GM10266 (cell line): ENCODE measurements around the gene SPOCK1.

Source experiments
- DNase-seq: peaks from one replicate; pipeline ENCODE4 v3.0.0; 2012; ENCODE audit errors: extremely low spot score
- TF ChIP-seq, protein P1 (sequence below): IDR thresholded peaks from 2 replicates; pipeline ENCODE4 v1.5.1; 2012; ENCODE audit warnings: mild to moderate bottlenecking, low read depth; ENCODE audit not compliant: control insufficient read depth, insufficient read depth; ENCODE audit errors: missing control alignments

SPOCK1 gene

DNA sequence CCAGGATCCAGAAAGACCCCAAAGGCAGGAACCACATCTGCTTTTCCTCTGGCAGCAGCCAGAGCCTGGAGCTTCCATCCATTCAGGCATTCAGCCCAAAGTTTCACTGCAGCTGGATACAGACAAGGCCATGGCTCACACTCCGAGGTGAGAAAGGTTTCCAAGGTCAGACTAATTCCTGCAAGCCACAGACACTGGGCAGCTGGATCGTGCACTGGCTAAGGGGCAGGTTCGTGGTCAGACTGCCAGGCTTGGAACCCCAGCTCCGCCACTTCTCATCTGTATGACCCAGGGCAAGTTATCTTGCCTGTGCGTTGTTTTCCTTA, 36.9 kb downstream of the SPOCK1 start:
- TF ChIP-seq, protein P1, sequence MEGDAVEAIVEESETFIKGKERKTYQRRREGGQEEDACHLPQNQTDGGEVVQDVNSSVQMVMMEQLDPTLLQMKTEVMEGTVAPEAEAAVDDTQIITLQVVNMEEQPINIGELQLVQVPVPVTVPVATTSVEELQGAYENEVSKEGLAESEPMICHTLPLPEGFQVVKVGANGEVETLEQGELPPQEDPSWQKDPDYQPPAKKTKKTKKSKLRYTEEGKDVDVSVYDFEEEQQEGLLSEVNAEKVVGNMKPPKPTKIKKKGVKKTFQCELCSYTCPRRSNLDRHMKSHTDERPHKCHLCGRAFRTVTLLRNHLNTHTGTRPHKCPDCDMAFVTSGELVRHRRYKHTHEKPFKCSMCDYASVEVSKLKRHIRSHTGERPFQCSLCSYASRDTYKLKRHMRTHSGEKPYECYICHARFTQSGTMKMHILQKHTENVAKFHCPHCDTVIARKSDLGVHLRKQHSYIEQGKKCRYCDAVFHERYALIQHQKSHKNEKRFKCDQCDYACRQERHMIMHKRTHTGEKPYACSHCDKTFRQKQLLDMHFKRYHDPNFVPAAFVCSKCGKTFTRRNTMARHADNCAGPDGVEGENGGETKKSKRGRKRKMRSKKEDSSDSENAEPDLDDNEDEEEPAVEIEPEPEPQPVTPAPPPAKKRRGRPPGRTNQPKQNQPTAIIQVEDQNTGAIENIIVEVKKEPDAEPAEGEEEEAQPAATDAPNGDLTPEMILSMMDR: no peak

DNA sequence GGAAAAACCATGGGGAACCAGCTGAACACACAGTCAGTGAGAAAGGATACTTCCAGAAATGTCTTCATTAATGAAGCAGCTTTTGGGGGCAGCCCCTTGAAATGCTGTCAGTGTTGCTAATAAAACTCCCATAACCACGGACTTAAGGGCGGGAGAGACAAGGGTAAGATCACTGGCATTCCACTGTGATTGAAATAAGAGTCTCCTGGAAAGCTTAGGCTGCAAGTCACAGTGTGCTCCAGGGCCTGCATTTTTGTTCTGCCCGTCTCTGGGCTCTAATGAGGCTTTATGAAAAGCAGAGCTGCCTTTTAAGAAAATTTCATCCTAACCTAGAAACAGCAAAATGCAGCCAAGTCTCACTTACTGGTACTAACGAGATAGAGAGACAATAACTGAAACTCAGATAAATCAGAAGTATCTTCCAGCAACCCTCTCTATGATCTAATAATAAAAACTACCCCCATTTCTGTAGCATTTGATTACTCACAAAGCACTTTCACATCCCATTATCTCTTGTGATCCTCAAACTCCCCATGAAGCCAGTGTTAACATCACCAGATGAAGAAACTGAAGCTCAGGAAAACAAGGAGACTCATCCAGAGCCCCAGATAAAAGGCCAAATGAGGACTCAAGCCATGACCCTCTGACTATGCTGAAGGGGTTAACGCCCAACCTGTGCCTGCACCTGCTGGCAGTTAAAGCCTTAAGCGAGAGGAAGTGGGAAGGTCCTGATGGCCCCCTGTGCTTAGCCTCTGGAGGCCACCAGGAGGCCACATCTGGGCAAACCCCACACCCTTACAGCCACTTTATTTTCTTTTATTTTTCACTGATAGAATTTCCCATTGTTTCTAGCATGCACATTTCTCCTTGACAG, 37.5 kb downstream of the SPOCK1 start:
- DNase-seq: no peak
- TF ChIP-seq, protein P1: no peak

More for the DNA sequence above, 36.9 kb downstream of the SPOCK1 start:
- DNase-seq: no peak

DNA sequence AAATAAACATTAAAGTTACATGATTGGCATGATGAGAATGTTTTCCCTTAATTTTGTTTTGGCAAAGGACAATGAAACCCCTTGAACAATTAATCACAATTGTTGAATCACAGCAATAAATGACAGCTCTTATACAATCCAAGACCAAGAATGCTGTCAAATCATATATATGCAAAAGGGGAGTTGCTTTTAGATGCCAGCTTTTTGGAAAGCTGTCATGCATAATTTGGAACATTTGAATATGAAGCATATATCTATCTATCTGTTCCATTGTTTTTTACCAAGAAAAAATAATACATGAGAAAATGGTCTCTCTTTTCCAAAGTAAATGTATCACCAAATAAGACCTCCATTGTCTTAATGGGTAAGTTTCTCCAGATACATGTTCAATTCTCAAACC, 44.5 kb downstream of the SPOCK1 start:
- TF ChIP-seq, protein P1: no peak

DNA sequence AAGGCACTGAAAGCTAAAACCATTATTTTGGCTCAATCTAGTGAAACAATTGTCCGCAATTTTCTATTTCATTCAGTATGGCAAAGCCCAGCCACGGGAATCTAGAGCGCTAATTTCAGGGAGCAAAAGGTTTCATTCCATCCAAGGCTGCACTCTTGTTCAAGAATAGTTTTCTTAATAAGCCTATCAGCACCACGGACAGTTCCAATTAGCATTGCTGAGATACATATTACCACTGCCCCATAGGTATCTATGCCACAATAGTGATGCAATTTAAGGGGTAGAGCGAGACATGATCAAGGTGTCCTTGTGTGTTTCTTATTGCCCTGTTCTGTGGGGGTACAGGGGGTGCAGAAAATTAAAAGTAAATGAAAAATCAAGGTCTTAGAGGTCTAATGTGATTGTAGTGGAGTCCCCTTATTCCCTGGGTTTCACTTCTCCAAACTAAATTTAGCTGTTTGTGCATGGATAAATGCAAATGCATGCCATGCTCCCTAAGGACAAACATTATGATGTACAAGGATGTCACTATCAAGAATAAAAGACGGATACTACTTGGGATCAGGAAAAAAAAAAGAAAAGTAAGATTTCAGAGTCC, 45.5 kb downstream of the SPOCK1 start:
- TF ChIP-seq, protein P1: no peak
- no peak for DNase-seq

More for the DNA sequence above, 44.5 kb downstream of the SPOCK1 start:
- no peak for DNase-seq

DNA sequence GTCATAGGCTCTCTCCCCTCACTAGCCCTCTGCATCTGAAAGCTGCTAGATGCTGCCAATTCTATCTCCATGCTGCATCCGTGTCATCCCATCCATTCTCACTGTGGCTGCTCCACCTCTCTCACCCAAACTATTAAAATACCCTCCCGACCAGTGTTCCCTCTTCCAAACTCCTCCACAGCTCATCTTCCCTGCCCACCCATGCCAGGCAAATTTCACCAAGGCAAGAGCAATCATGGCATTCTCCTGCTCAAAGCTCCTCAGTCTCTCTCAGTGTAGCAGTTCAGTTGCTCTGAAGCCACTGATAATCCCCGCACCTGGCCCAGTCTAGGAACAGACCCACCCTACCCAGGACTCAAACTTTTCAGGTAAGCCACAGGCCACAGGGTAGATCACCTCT, 48.4 kb downstream of the SPOCK1 start:
- TF ChIP-seq, protein P1: no peak

DNA sequence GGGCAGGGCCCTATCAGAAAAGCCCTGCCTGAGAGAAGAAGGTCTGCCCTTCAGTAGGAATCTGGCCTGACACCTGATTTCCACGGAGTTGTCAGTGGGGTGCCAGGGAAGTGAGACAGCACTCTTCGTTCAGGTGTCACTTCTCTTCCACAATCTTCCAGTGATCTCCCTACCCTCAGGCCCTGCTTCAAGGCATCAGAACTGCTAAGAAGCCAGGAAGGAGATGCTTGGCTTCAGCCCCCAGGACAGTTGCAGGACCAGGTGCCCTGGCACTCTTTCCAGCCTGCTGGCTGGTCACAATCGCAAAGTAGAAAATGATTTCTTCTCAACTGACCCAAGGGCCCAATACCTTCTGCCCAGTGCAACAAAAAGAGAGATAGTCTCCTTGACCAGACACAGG, 50.3 kb downstream of the SPOCK1 start:
- no peak for DNase-seq
- TF ChIP-seq, protein P1: no peak

More for the DNA sequence above, 48.4 kb downstream of the SPOCK1 start:
- DNase-seq: no peak

DNA sequence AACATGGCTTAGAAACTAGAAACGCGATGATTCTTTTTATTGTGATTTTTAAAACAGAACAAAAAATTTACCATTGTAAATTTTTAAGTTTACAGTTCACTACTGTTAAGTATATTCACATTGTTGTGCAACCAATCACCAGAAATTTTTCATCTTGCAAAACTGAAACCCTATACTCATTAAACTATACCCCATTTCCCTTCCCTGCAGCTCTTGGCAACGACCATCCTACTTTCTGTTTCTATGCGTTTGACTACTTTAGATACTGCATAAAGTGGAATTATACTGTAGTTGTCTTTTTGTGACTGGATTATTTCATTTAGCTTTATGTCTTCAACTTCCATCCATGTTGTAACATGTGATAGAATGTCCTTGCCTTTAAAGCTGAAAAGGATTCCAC, 52.5 kb downstream of the SPOCK1 start:
- DNase-seq: no peak
- TF ChIP-seq, protein P1: no peak
